Measurements from ENCODE around the gene EPAS1.

EPAS1 gene

GRCh38 chr2:46435796-46436360 lies 138.7 kb downstream of the EPAS1 start:
- Histone ChIP-seq H3K4me3 (ENCODE audit: low read depth, low read length) (no peak overlapping the region), H3K36me3 (no peaks in the 10 kb centered on the region), H3K9me3 (no peaks in the 10 kb centered on the region), H3K27me3 (no peaks in the 10 kb centered on the region), H3K4me1 (no peaks in the 10 kb centered on the region)
- TF ChIP-seq, protein P1, sequence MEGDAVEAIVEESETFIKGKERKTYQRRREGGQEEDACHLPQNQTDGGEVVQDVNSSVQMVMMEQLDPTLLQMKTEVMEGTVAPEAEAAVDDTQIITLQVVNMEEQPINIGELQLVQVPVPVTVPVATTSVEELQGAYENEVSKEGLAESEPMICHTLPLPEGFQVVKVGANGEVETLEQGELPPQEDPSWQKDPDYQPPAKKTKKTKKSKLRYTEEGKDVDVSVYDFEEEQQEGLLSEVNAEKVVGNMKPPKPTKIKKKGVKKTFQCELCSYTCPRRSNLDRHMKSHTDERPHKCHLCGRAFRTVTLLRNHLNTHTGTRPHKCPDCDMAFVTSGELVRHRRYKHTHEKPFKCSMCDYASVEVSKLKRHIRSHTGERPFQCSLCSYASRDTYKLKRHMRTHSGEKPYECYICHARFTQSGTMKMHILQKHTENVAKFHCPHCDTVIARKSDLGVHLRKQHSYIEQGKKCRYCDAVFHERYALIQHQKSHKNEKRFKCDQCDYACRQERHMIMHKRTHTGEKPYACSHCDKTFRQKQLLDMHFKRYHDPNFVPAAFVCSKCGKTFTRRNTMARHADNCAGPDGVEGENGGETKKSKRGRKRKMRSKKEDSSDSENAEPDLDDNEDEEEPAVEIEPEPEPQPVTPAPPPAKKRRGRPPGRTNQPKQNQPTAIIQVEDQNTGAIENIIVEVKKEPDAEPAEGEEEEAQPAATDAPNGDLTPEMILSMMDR (IDR thresholded peaks at IDR 0.05; ENCODE audit: low read depth, low read length), result no peak
- no peak for DNase-seq
